Activated T-helper 2 cell treated with anti-CD3 and anti-CD28 coated beads, Interferon-gamma antibody, Interleukin-2, Interleukin-4, amounts not matched to agents 10 μg/mL and 5 μg/mL and 100 μg/mL, durations not matched to agents 14 hours and 24 hours and 36 hours (primary cell): ENCODE results near the gene MALAT1. TPM values are rescaled to one million over a fixed set of nuclear protein-coding genes. Genes with fewer than 3 reads are reported as not detected.
A peak's percentile ranks its signal among the peaks of the same experiment; 100 is the strongest.
"Not testable (repeated sequence)": the region's sequence is repeated elsewhere in the genome, so short reads cannot be mapped to it uniquely, and the experiment has no call there.

Experiments used
- DNase-seq: peaks from one replicate; pipeline ENCODE4 v3.0.0; 2021; ENCODE audit warnings: low spot score
- H3K27ac Mint-ChIP-seq: one replicate; pipeline ENCODE4 v1.8.0; 2021; ENCODE audit warnings: mixed read lengths
- H3K27me3 Mint-ChIP-seq: one replicate; pipeline ENCODE4 v1.8.0; 2021; ENCODE audit warnings: low read depth, mixed read lengths
- H3K36me3 Mint-ChIP-seq: one replicate; pipeline ENCODE4 v1.8.0; 2021; ENCODE audit warnings: low read depth, mixed read lengths
- H3K4me1 Mint-ChIP-seq: one replicate; pipeline ENCODE4 v1.8.0; 2021; ENCODE audit warnings: low read depth, mixed read lengths
- H3K4me3 Mint-ChIP-seq: one replicate; pipeline ENCODE4 v1.8.0; 2021; ENCODE audit warnings: low read depth, mild to moderate bottlenecking, moderate library complexity, mixed read lengths
- H3K9me3 Mint-ChIP-seq: one replicate; pipeline ENCODE4 v1.8.0; 2021; ENCODE audit warnings: mixed read lengths
- intact Hi-C: fragments of 100-400 bp; cut with micrococcal nuclease; formaldehyde crosslinking; loops from one replicate; pipeline ENCODE4 v1.15.1; 2023
- total RNA-seq: library from RNA; stranded (reverse); gene quantifications from 2 replicates; pipeline ENCODE4 v1.2.3, GENCODE V29; 2022

The MALAT1 gene
- total RNA-seq, 1 donor from 2014 or later = 4,338 TPM

DNA sequence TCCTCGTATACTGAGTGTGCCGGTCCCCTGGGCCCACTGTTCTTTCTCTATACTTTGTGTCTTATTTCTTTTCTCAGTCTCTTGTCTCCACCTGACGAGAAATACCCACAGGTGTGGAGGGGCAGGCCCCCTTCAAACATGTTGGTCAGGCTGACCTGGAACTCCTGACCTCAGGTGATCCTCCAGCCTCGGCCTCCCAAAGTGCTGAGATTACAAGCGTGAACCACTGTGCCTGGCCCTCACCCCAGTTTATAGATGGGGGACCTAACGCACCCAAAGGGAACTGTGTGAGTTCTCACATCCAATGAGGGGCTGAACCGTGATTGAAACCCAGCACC, 24.8 kb downstream of the MALAT1 start:
- H3K27me3 Mint-ChIP-seq, intact Hi-C loops: not testable (repeated sequence)
- H3K4me1 Mint-ChIP-seq = peaks cover 35% of the 10 kb centered on the region

DNA sequence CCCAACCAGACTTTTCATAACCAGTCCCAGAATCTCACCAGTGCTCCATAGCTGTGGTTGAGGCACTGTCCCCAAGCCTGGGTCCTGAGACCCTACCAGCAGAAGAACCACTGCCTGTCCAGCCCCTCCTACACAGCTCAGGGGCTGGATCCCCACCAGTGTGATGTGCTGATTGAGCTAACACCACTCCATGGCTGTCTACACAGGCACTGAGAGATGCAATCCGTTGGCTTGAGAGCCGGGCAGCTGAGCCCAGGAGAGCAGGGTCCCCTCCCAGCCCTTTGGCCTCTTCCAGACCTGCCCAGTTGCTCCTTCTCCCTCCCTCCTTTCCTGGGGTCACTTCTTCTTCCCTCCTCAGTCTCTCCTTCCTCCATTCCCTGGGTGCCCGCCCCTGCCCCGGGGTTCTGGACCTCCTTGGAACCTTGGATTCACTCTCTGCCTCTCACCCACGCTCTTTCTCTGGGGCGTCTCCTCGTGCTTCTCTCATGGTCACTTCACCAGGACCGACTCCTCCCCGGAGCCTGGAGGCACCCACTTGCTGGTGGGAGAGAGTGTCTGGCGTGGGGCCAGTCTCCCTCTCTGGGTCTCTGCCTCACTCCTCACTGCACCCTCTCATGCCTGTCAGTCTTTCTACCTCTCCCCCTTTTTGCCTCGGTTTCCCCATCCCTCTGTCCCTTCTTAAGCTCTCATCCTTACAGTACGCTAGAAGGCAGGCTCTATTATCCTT, 25.3 kb downstream of the MALAT1 start:
- Mint-ChIP-seq H3K27ac (peak overlapping the region; percentile 86), H3K9me3 (no peaks in the 10 kb centered on the region), H3K36me3 (peaks cover 19% of the 10 kb centered on the region), H3K4me1 (peaks cover 35% of the 10 kb centered on the region), H3K27me3 (no peaks in the 10 kb centered on the region), H3K4me3 (peak overlapping the region; percentile 77)
- DNase-seq = no peak
- intact Hi-C loops = loop anchor here (2.0 kb wide), 1 partner anchor 17 kb away; no protein-coding TSS in a partner anchor

More for the DNA sequence above, 24.8 kb downstream of the MALAT1 start:
- H3K27ac Mint-ChIP-seq = peak overlapping the region; percentile 85
- peak overlapping the region; percentile 60 for H3K4me3 Mint-ChIP-seq
- DNase-seq, H3K9me3 Mint-ChIP-seq: not testable (repeated sequence)
- peaks cover 15% of the 10 kb centered on the region for H3K36me3 Mint-ChIP-seq

DNA sequence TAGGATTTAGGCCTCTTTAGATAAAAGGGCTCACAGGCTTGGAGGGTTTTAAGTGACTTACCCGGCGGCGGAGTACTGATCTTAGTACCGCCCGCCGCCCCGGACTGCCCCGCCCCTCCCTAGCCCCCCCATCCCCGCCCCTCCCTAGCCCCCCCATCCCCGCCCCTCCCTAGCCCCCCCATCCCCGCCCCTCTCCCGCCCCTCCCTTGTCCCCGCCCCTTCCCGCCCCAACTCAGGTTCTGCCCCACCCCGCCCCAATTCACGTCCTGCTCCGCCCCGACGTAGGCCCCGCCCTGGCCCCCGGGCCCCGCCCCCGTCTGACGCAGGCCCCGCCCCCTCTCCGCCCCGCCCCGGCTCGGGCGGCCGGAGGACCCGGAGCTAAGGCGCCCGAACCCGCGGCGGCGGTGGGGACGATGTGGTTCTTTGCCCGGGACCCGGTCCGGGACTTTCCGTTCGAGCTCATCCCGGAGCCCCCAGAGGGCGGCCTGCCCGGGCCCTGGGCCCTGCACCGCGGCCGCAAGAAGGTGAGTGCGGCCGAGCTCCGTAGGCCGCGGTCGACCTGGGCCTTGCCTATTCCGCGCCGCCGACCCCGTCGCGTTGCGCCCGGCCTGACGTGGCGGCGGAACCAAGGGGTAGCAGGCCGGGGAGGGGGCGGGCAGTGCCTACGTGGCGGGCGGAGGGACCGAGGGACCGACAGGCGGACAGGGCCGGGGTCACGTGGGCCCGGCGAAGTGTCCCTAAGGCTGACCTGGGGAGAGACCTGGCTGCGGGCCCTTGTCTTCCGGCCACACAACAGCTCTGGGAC, 26.1 kb downstream of the MALAT1 start, which contains the start of gene SCYL1:
SCYL1 (plus strand) TSS at position 343 of the 805 bp plus-strand sequence; CDS start at position 414, 71 bp downstream.
- H3K27ac Mint-ChIP-seq = peak within 1 kb of the TSS; percentile 86
- no peaks in the 10 kb centered on the region for H3K27me3 Mint-ChIP-seq
- peak; percentile 74 for DNase-seq
- H3K9me3 Mint-ChIP-seq = no peaks in the 10 kb centered on the region
- intact Hi-C loops = loop anchor here (2.0 kb wide), 1 partner anchor 16 kb away; no protein-coding TSS in a partner anchor
- peaks cover 38% of the 10 kb centered on the region for H3K4me1 Mint-ChIP-seq
- H3K4me3 Mint-ChIP-seq = peak within 1 kb of the TSS; percentile 80
- H3K36me3 Mint-ChIP-seq = peaks cover 22% of the 10 kb centered on the region

DNA sequence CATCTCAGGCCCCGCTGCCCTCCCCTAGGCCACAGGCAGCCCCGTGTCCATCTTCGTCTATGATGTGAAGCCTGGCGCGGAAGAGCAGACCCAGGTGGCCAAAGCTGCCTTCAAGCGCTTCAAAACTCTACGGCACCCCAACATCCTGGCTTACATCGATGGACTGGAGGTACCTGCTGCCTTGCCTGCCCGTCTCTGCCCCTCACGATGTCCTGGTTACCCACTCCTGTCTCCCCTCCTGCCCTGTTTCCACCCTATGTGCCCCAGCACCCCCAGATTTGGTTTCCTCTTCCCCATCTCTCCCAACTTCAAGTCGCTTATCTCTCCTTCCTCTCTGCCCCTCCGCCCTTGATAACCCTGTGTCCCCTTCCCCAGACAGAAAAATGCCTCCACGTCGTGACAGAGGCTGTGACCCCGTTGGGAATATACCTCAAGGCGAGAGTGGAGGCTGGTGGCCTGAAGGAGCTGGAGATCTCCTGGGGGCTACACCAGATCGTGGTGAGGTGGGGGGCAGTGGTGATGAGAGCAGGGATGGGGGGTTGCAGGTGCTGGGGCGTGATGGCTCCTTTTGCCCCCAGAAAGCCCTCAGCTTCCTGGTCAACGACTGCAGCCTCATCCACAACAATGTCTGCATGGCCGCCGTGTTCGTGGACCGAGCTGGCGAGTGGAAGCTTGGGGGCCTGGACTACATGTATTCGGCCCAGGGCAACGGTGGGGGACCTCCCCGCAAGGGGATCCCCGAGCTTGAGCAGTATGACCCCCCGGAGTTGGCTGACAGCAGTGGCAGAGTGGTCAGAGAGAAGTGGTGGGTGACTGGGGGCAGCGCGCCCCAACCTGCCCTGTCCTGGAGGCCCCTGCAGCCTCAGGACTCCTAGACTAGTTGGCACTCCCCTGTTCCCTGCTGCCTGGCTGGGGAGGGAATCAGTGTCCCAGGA, 27.0 kb downstream of the MALAT1 start:
- DNase-seq = no peak
- Mint-ChIP-seq H3K4me3 (peak overlapping the region; percentile 80), H3K9me3 (no peaks in the 10 kb centered on the region), H3K27ac (peak overlapping the region; percentile 46), H3K4me1 (peaks cover 41% of the 10 kb centered on the region), H3K36me3 (peaks cover 27% of the 10 kb centered on the region), H3K27me3 (no peaks in the 10 kb centered on the region)
- intact Hi-C loops = loop anchor here (2.0 kb wide), 1 partner anchor 15 kb away; no protein-coding TSS in a partner anchor

DNA sequence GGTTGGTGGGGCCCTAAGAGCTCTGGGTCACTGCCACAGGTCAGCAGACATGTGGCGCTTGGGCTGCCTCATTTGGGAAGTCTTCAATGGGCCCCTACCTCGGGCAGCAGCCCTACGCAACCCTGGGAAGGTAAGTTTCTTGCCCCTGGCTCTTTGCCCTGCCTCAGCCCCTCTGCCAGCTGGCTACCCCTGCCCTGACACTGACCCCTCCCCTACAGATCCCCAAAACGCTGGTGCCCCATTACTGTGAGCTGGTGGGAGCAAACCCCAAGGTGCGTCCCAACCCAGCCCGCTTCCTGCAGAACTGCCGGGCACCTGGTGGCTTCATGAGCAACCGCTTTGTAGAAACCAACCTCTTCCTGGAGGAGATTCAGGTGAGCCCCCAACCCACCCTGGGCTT, 27.9 kb downstream of the MALAT1 start:
- Mint-ChIP-seq H3K4me3 (peak overlapping the region; percentile 68), H3K36me3 (peaks cover 37% of the 10 kb centered on the region), H3K27me3 (no peaks in the 10 kb centered on the region), H3K27ac (no peak overlapping the region), H3K9me3 (no peaks in the 10 kb centered on the region), H3K4me1 (peaks cover 39% of the 10 kb centered on the region)
- intact Hi-C loops = no loop called here
- no peak for DNase-seq

DNA sequence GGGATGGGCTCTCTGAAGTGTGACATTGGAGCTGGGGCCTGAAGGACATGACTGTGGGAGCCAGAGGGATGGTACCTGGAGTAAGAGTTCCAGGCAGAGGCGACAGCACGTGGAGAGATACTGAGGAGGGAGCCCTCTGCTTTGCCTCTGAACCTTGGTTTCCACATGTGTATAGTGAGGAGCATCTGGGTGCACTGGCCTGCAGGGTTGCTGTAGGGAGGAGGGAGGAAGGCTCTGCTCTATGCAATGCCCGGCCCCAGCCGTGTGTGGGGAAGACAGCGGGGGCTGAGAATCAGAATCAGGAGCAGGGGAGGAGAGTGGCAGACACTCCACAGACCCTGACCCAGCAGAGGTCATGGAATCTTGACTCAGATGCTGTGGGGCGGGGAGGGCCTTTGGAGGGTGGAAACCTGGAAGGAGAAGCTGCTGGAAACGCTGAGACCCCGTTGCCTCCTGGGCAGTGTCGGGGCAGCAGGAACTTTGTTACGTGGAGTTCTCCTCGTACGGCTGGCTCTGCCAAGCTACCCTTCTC, 30.0 kb downstream of the MALAT1 start:
- no peak overlapping the region for H3K27ac Mint-ChIP-seq

DNA sequence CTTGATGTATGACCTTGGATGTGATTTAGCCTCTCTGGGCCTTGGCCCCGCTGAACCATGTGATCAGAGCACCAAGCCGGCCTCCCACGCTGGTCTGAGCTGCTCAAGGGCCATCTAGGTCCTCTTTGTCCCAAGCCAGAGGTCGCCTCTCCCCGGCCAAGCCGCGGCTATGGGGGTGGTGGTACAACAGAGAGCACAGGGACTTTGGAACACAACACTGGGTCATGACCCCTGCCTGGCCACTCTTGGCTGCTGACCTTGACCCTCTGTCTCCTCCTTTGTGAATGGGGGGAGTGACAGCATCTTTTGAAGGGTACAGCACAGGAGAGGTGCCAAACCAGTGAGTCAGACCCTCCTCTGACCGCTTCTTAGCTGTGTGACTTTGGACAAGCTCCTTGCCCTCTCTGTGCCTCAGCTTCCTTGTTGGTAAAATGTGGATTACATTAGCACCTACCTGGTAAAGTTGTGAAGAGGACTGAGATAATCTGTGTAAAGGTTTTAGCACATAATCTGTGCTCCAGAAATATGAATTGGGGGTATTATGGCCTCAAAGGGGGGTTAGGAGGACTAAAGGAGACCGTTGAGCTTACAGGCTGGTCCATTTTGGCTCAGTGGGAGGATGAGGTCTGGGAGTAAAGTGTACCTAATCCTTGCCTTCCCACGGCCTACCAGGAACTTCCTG, 30.8 kb downstream of the MALAT1 start:
- Mint-ChIP-seq H3K4me1 (peaks cover 13% of the 10 kb centered on the region), H3K36me3 (peaks cover 47% of the 10 kb centered on the region), H3K27ac (no peak overlapping the region), H3K27me3 (no peaks in the 10 kb centered on the region), H3K4me3 (no peak overlapping the region), H3K9me3 (no peaks in the 10 kb centered on the region)
- DNase-seq = no peak
- intact Hi-C loops = no loop called here

More for the DNA sequence above, 30.0 kb downstream of the MALAT1 start:
- Mint-ChIP-seq H3K4me1 (peaks cover 19% of the 10 kb centered on the region), H3K27me3 (no peaks in the 10 kb centered on the region), H3K36me3 (peaks cover 45% of the 10 kb centered on the region), H3K9me3 (no peaks in the 10 kb centered on the region), H3K4me3 (no peak overlapping the region)
- no peak for DNase-seq
- intact Hi-C loops = no loop called here

DNA sequence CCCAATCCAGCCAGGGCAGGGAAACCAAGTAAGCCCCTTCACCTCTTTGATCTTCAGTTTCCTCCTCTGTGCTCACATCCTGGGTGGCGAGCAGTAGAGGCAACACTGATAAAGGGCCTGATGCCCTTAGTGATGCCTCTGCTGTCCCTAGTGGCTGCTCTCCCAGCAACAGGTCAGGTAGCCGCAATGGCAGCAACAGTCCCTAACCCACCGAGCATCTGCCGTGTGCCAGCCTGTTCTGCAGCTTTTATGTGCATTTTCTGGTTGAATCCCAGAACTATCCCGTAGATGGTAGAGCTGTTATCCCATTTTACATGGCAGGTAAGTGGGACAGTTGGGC, 31.3 kb downstream of the MALAT1 start:
- H3K4me3 Mint-ChIP-seq = no peak overlapping the region

DNA sequence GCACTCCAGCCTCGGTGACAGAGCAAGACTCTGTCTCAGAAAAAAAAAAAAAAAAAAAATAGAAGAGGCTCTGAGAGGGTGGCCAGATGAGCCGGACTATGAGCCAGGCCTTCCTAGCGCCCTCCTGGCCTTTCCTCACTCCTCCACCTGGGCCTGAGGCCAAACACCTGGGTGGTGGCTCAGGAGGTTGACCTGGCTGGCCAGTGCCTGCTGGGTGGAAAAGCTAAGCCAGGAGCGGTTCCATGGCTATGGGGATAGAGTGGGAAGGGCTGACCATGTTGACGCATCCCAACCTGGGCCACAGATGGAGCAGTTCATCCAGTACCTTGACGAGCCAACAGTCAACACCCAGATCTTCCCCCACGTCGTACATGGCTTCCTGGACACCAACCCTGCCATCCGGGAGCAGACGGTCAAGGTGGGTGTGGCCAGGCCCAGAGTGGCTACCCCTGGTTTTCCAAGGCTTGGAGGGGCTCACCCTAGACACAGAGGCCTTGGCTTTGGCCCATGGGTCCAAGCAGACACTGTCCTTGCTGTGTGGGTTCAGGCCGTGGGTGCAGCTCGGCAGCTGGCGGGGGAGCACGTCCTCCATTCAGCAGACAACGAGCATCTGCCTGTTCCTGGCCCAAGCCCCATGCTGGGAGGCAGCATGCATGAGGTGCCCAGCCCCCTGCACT, 33.7 kb downstream of the MALAT1 start:
- Mint-ChIP-seq H3K27ac (no peak overlapping the region), H3K4me1 (peaks cover 6% of the 10 kb centered on the region), H3K36me3 (peaks cover 51% of the 10 kb centered on the region), H3K27me3 (no peaks in the 10 kb centered on the region), H3K4me3 (no peak overlapping the region), H3K9me3 (no peaks in the 10 kb centered on the region)
- intact Hi-C loops = no loop called here
- DNase-seq = no peak

More for the DNA sequence above, 31.3 kb downstream of the MALAT1 start:
- H3K4me1 Mint-ChIP-seq = peaks cover 12% of the 10 kb centered on the region
- no peak overlapping the region for H3K27ac Mint-ChIP-seq
- H3K27me3 Mint-ChIP-seq = no peaks in the 10 kb centered on the region
- DNase-seq = no peak
- intact Hi-C loops = no loop called here
- peaks cover 49% of the 10 kb centered on the region for H3K36me3 Mint-ChIP-seq
- no peaks in the 10 kb centered on the region for H3K9me3 Mint-ChIP-seq

DNA sequence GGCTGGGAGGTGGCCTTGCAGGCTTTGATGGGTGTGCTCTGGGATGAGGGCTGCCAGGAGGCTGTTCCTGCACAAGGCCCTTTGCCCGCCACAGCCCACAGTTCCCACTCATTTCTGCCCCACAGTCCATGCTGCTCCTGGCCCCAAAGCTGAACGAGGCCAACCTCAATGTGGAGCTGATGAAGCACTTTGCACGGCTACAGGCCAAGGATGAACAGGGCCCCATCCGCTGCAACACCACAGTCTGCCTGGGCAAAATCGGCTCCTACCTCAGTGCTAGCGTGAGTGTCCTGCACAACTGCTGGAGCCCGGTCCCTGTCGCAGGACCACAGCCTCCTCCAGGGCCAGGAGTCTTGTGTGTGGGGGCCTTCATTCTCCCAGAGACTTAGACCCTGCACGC, 36.3 kb downstream of the MALAT1 start:
- Mint-ChIP-seq H3K27me3 (no peaks in the 10 kb centered on the region), H3K4me1 (peaks cover 1% of the 10 kb centered on the region), H3K27ac (no peak overlapping the region), H3K4me3 (no peak overlapping the region), H3K9me3 (no peaks in the 10 kb centered on the region), H3K36me3 (peaks cover 50% of the 10 kb centered on the region)
- intact Hi-C loops = no loop called here
- DNase-seq = no peak

DNA sequence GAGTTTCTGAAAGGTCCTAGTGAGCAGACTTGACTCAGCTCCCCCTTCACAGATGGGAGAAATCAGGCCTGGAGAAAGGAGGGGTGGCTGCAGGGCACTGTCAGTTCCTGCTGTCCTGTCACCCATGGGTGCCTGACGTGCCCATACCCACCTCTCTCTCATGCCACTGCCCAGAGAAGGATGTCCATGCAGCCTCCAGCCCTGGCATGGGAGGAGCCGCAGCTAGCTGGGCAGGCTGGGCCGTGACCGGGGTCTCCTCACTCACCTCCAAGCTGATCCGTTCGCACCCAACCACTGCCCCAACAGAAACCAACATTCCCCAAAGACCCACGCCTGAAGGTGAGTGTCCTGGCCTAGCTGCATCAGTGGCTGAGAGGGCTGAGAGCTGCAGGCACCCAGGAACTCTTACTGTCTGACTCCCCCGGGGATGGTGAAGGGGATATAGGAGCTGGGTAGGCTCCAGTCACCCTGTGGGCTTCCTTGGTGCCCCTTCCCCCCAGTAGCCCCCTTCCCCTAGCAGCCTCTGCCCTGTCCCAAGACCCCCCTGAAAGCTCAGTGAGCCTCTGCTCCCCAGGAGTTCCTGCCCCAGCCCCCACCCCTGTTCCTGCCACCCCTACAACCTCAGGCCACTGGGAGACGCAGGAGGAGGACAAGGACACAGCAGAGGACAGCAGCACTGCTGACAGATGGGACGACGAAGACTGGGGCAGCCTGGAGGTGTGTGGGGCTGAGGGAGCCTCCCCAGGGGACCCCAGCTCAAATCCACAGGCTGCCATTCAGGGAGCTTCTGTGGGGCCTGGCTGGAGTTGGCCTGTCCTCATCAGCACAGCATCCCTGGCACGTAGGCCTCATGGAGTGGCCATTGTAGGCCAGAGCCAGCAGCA, 37.8 kb downstream of the MALAT1 start:
- H3K27me3 Mint-ChIP-seq = no peaks in the 10 kb centered on the region
- H3K36me3 Mint-ChIP-seq = peaks cover 38% of the 10 kb centered on the region
- H3K4me3 Mint-ChIP-seq = no peak overlapping the region
- DNase-seq = no peak
- H3K4me1 Mint-ChIP-seq = peaks cover 3% of the 10 kb centered on the region
- H3K9me3 Mint-ChIP-seq = no peaks in the 10 kb centered on the region
- intact Hi-C loops = no loop called here
- H3K27ac Mint-ChIP-seq = no peak overlapping the region
